ENCODE measurements around the gene SEMA7A.
A peak's percentile ranks its signal among the peaks of the same experiment; 100 is the strongest.
"Not testable (repeated sequence)": the region's sequence is repeated elsewhere in the genome, so short reads cannot be mapped to it uniquely, and the experiment has no call there.

The SEMA7A gene, protein sequence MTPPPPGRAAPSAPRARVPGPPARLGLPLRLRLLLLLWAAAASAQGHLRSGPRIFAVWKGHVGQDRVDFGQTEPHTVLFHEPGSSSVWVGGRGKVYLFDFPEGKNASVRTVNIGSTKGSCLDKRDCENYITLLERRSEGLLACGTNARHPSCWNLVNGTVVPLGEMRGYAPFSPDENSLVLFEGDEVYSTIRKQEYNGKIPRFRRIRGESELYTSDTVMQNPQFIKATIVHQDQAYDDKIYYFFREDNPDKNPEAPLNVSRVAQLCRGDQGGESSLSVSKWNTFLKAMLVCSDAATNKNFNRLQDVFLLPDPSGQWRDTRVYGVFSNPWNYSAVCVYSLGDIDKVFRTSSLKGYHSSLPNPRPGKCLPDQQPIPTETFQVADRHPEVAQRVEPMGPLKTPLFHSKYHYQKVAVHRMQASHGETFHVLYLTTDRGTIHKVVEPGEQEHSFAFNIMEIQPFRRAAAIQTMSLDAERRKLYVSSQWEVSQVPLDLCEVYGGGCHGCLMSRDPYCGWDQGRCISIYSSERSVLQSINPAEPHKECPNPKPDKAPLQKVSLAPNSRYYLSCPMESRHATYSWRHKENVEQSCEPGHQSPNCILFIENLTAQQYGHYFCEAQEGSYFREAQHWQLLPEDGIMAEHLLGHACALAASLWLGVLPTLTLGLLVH

DNA sequence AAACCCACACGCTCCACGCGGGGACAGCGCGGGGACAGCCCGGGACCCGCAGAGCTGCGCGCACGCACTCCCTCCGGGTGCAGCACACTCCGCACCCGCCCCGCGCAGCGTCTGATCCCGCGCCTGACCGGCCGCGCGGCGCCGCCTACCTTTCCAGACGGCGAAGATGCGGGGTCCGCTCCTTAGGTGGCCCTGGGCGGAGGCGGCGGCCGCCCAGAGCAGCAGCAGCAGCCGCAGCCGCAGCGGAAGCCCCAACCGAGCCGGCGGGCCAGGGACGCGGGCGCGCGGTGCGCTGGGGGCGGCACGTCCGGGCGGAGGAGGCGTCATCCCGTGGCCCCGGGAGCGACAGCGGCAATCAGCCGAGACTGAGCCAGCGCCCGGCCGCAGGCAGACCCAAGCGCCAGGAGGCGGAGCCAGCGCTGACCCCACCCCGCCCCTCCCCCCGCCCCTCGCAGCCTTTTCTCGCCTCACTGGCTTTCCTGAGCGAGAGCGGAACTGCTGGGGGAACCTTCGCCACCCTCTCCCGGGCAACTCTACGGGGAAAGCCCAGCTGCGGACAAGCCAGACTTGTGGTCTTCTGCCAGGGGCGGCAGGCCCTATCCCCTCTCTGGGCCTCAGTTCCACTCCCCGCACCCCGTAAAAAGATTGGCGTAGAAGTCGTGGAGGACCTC, at the start of gene SEMA7A:
Gene SEMA7A (minus strand): TSS at position 367 of the 671 bp plus-strand sequence. CDS start 40 bp downstream, at position 327.
- peak; percentile 75 to 79 for DNase-seq (ENCODE audit: extremely low read depth in 1 of 2, low read depth in 1 of 2)

DNA sequence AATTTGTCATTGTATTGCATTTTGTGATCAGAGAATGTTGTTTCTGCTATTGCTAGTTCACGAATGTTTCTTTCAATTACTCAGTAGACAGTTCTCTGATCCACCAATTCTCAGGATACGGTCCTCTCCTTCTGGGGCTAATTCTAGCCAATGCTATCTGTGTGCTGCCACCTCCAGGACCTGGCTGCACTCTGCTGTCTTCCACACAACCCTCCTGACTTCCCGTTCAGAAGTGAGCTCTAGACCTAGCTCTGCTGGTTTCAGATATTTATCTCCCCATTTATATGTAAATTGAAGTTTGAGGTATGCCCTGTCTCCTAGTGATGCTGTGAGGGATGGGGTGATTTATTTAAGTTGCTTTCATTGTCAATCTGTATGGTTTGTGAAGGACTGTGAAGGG, 48.9 kb upstream of the SEMA7A start:
- DNase-seq (ENCODE audit: extremely low read depth in 1 of 2, low read depth in 1 of 2) = no peak

DNA sequence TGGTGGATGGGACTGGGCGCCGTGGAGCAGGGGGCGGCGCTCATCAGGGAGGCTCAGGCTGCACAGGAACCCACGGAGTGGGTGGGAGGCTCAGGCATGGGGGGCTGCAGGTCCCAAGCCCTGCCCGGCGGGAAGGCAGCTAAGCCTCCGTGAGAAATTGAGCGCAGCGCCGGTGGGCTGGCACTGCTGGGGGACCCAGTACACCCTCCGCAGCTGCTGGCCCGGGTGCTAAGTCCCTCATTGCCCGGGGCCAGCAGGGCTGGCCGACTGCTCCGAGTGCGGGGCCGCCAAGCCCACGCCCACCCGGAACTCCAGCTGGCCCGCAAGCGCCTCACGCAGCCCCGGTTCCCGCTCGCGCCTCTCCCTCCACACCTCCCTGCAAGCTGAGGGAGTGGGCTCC, 46.6 kb upstream of the SEMA7A start:
- DNase-seq (ENCODE audit: extremely low read depth in 1 of 2, low read depth in 1 of 2) = not testable (repeated sequence)

DNA sequence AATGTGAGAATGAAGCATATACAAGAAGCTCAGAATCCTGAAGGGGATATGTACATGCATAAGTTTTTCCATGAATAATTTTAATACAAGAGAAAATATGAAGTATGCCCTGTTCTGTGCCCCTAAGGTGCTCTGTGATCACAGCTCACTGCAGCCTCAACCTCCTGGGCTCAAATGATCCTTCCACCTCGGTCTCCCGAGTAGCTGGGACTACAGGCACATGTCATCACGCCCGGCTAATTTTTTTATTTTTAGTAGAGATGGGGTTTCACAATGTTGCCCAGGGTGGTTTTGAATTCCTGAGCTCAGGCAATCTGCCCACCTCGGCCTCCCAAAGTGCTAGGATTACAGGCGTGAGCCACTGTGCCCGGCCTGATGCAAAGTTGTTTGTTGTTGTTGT, 37.9 kb upstream of the SEMA7A start:
- DNase-seq (ENCODE audit: extremely low read depth in 1 of 2, low read depth in 1 of 2) = not testable (repeated sequence)

DNA sequence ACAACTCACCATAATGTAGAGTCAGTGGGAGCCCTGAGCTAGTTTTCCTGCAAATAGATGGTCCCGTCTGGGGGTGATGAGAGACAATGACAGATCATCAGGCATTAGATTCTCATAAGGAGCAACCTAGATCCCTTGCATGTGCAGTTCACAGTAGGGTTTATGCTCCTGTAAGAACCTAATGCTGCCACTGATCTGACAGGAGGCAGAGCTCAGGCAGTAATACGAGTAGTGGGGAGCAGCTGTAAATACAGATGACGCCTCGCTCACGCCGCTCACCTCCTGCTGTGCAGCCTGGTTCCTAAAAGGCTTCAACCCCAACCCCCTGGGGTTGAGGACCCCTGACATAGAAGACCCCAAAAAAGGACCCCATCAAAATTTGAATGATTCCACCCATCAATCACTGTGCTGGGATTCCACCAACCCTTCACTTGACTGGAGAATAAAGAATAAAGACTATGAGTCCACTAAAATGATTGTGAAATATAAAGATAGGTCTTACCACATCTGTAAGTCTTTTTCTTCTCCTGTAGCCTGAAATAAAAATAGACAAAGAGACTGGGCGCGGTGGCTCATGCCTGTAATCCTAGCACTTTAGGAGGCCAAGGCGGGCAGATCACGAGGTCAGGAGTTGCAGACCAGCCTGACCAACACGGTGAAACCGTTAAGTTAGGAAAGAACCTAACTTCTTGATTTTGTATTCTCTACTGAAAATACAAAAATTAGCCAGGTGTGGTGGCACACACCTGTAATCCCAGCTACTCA, 37.1 kb upstream of the SEMA7A start:
- no peak for DNase-seq (ENCODE audit: extremely low read depth in 1 of 2, low read depth in 1 of 2)

DNA sequence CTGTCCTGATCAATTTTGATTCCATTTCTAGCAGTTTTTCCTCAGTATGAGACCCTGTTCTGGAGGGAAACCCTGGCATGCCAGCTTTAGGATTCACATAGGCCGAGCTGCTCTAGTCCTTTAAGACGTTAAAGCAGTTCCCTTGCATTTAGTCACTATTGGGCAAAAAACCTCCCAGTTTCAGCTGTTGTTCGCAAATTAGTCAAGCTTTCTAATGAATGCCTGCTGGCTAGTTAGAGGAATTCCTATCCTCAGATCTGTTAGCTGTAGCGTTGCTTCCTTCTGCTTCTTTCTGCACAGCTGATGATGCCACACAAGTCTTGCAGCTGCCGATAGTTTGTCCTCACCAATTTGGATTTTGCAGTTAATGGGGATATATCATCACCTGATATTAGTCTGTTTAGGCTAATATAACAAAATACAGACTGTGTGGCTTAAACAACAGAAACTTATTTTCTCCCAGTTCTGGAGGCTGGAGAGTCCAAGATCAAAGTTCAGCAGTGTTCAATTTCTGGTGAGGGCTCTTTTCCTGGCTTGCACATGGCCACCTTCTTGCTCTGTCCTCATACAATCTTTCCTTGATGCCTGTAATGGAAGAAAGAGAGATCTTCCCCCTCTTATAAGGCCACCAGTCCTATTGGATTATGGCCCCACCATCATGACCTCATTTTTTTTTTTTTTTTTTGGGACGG, 34.7 kb upstream of the SEMA7A start:
- no peak for DNase-seq (ENCODE audit: extremely low read depth in 1 of 2, low read depth in 1 of 2)

DNA sequence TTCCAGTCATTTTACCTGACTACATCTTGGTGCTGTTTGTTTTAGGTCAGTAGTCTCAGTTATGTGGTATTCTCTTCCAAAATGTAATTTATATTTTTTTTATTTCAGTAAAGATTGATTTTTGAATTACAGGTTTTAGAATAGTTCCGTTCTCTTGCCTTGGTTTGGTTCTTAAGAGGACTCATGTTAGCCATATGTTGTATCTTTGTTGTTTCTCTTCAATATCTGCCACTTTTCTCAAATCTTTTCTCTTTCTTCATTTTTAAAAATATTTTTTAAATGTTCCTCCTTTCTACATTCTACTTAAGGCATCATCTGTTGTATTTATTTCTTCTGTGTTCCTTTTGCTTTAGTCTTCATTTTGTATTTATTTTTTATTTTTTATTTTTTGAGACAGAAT, 32.8 kb upstream of the SEMA7A start:
- DNase-seq (ENCODE audit: extremely low read depth in 1 of 2, low read depth in 1 of 2) = no peak

DNA sequence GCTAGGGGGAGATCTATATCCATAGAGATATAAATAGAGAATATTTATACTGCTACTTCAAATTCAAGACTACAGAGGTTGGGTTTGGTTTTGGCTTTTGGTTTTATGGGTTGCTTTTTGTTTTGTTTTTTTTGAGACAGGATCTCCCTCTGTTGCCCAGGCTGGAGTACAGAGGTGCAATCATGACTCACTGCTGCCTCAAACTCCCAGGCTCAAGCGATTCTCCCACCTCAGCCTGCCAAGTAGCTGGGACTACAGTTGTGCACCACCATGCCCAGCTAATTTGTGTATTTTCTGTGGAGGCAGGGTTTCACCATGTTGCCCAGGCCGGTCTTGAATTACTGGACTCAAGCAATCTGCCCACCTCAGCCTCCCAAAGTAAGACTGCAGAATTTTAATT, 31.1 kb upstream of the SEMA7A start:
- no peak for DNase-seq (ENCODE audit: extremely low read depth in 1 of 2, low read depth in 1 of 2)

DNA sequence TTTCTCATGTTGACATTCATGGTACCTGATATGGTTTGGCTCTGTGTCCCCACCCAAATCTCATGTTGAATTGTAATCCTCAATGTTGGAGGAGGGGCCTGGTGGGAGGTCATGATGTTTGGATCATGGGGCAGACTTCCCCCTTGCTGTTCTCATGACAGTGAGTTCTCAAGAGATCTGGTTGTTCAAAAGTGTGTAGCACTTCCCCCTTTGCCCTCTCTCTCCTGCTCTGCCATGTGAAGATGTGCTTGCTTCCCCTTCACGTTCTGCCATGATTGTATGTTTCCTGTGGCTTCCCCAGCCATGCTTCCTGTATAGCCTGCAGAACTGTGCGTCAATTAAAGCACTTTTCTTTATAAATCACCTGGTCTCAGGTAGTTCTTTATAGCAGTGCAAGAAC, 30.5 kb upstream of the SEMA7A start:
- DNase-seq (ENCODE audit: extremely low read depth in 1 of 2, low read depth in 1 of 2) = no peak

DNA sequence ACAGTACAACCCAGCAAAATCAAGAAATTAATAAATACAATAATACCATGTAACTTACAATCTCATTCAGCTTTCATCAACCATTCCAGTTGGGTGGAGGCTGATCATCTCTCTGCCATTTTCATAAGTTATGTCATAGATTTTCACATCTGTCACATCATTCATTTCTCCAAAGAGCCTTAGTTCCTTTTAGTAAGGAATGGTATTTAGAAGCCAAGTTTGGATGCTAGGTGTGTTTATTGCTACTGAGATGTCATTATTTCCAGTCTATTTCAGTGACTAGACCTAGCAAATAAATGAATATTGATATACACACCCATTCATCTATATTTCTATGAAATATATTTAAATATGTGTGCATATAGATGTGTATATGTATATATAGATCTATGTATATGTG, 29.9 kb upstream of the SEMA7A start:
- DNase-seq (ENCODE audit: extremely low read depth in 1 of 2, low read depth in 1 of 2) = no peak

DNA sequence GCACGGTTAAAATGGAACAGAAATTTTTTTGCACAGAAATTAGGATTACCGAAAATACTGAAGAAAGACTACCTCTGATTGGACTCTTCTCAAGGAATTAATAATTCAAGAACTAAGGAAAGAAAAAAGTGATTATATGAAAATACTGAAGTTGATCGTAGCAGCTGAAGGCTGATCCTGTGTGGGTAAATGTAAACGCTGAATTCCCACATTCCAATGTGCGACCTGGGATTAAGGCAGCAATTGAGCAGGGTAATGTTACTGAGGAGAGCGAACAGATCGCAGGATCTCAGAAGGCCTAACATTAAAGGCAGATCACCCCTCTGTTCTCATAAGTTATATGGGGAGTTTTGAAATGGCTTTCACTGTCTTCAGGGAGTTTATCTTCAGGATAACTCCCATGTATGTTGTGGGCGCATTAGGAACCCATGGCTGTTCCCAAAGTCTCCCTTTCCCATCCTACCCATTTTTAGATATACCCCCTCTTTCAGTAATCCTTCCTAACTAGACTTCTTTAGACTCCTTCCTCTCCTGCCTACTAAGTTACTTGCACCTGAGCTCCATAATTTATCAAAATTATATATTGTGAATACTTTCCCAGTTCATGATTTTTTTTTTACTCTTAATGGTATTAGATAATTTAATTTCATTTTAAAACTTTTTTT, 28.2 kb upstream of the SEMA7A start:
- no peak for DNase-seq (ENCODE audit: extremely low read depth in 1 of 2, low read depth in 1 of 2)

DNA sequence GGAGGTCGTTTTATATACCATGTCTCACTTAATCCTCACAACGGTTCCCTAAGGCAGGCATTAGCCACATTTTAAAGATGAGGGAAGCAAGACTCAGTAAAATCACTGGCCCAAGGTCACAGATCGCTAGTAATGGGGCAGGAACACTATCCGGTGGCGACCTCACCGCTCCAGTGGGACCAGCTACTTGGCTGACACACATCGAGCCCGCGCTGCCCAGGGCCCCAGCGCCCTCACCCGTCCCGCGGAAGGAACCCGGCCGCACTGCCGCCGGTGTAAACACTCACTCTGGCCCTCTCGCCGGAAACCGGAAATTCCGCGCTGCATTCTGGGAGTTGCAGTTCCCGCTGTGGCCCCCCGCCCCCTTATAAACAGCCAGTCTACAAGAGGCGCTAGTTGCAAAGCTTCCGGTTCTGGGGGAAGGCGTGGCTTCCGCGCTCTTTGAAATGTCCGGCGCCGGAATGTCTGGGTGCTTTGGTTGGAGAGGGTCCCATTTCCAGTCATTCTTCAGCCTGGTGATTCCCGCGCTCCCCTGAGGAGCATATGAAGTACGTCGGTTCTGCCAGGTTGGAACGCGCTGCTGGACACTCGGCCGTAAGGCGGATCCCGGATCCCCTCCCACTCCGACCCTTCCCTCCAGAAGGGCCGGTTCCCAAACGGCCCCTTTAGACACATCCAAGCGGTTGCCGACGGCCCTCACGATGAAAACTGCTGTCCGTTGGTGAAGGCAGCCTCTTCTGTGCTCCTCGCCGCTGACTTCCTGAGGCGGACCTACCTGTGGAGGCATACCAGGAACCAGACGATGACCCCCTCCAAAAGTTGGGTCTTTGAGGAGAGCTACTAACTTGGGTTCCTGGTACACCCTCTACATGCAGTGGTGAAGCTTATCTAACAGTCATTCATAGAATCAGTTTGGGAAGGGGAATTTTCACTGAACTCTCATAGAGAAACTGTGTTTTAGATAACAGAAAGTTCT, 27.4 kb upstream of the SEMA7A start, which contains the start of gene UBL7:
Gene UBL7 (minus strand): TSS at position 290 of the 976 bp plus-strand sequence. CDS start 2,293 bp downstream, outside the sequence.
- peak; percentile 93 to 98 for DNase-seq (ENCODE audit: extremely low read depth in 1 of 2, low read depth in 1 of 2)

DNA sequence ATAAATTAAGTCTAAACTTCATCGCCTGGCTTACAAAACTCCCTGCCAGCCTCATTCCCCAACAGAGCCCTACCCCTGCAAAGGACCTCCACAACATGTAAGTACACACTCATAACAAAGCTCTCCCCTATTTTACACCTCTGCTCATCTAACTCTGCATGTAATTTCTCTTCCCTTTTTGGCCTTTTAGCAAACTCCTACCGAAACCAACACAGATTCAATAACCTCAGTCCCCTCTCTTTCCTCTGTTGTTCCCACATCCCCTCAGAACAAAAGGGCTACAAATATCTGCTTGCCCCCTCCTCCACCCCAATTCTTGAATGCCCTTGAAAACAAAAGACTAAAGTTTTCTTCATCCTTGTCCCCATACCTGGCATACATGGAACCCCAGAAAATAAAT, 26.5 kb upstream of the SEMA7A start:
- no peak for DNase-seq (ENCODE audit: extremely low read depth in 1 of 2, low read depth in 1 of 2)

DNA sequence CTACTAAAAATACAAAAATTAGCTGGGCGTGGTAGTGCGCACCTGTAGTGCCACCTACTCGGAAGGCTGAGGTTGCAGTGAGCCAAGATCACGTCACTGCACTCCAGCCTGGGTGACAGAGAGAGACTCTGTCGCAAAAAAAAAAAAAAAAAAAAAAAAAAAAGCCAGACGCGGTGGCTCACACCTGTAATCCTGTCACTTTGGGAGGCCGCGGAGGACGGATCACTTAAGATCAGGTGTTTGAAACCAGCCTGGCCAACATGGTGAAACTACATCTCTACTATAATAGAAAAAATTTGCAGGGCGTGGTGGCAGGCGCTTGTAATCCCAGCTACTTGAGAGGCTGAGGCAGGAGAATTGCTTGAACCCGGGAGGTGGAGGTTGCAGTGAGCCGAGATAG, 26.0 kb upstream of the SEMA7A start:
- DNase-seq (ENCODE audit: extremely low read depth in 1 of 2, low read depth in 1 of 2) = not testable (repeated sequence)

DNA sequence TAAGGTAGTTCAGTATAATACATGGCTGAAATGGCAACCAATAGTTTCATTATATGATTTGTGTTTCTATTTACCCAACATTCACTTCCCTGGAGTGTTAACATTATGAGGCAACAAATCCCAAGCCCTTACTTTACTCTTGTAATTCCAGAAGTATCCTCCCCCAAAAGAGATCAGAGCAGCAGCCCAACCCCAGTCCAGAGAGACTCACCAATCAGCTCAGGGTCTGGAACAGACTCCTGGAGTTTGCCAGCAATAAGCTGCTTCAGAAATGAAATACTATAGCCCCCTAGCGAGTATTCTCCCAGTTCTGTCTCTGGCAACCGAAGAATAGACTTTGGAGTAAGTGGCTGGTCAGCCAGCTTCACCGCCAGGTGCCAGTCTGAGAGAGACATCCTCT, 24.7 kb upstream of the SEMA7A start:
- no peak for DNase-seq (ENCODE audit: extremely low read depth in 1 of 2, low read depth in 1 of 2)

DNA sequence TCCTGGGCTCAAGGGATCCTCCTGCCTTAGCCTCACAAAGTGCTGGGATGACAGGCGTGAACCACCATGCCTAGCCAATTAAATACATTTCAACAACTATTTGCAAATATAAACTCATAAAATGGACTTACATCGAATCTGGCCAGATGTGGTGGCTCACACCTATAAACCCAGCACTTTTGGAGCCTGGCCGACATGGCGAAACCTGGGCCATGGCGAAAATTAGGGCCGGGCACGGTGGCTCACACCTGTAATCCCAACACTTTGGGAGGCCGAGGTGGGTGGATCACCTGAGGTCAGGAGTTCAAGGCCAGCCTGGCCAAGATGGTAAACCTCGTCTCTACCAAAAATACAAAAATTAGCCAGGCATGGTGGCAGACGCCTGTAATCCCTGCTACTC, 23.3 kb upstream of the SEMA7A start:
- not testable (repeated sequence) for DNase-seq (ENCODE audit: extremely low read depth in 1 of 2, low read depth in 1 of 2)

DNA sequence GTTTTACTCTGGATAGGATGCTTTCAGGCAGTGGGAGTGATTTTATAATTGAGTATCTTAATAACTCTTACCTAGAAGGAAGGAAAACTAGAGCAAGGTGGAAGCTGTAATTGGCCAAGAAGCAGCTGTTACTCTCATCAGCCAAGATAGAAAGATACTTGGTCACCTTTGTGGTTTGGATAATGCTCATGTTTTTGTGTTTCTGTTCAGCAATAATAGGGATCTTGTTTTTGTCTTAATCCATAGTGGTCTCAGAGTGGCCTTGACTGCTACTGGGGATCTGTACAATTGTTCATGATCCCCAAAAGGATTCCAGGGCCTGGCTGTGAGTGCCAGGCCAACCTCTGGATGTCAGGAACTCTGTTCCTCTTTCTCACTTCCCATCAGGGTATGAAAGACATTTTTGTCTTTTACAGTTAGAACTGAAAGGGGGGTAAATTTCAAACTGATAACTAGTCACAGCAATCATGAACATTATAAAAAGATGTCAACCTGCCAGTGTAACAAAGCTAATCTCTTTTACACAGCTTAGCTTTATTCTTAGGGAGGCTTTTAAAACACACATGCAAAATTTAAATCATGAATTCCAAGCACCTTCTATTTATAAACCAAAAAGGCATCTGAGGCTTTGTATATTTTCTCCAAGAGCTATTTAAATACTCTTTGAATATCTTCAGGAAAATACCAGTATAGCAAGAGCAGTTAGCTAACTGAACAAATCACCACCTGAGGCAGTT, 21.2 kb upstream of the SEMA7A start:
- no peak for DNase-seq (ENCODE audit: extremely low read depth in 1 of 2, low read depth in 1 of 2)

Measured in stimulated activated CD8-positive, alpha-beta memory T cell treated with anti-CD3 and anti-CD28 coated beads, Interleukin-7, amount 100 ng/mL, for 48 hours (primary cell).